GM19468 (cell line): ENCODE data around the gene MGST1.
"Not testable (repeated sequence)": the region's sequence is repeated elsewhere in the genome, so short reads cannot be mapped to it uniquely, and the experiment has no call there.

ENCODE experiments used
- ATAC-seq: cut with Tn5 transposase; IDR thresholded peaks from one replicate; pipeline ENCODE4 v1.9.1; 2021; ENCODE audit warnings: mild to moderate bottlenecking, moderate library complexity, moderate number of reproducible peaks; ENCODE audit not compliant: unreplicated experiment; ENCODE audit errors: extremely low read depth

MGST1 gene

GRCh38 chr12:16349131-16349460, 1.7 kb downstream of the MGST1 start:
- no peak for ATAC-seq

- no peak for ATAC-seq
Measured at GRCh38 chr12:16350682-16351081, 3.2 kb downstream of the MGST1 start.

- no peak for ATAC-seq
Measured at GRCh38 chr12:16352481-16352880, 5.0 kb downstream of the MGST1 start.

- ATAC-seq = no peak
Measured at GRCh38 chr12:16358878-16359277, 11.4 kb downstream of the MGST1 start.

- ATAC-seq = no peak
Measured at GRCh38 chr12:16359512-16360491, 12.4 kb downstream of the MGST1 start.

- no peak for ATAC-seq
Measured at GRCh38 chr12:16361142-16361783, 13.8 kb downstream of the MGST1 start.

GRCh38 chr12:16362550-16362949, 15.1 kb downstream of the MGST1 start:
- no peak for ATAC-seq

- no peak for ATAC-seq
Measured at GRCh38 chr12:16369156-16369555, 21.7 kb downstream of the MGST1 start.

- ATAC-seq = no peak
Measured at GRCh38 chr12:16370096-16370495, 22.7 kb downstream of the MGST1 start.

GRCh38 chr12:16382652-16383312, 35.3 kb downstream of the MGST1 start:
- not testable (repeated sequence) for ATAC-seq

- ATAC-seq = no peak
Measured at GRCh38 chr12:16384732-16385131, 37.3 kb downstream of the MGST1 start.

GRCh38 chr12:16385782-16386646, 38.6 kb downstream of the MGST1 start:
- ATAC-seq = no peak

- no peak for ATAC-seq
Measured at GRCh38 chr12:16387919-16388318, 40.5 kb downstream of the MGST1 start.

GRCh38 chr12:16389594-16389993, 42.1 kb downstream of the MGST1 start:
- no peak for ATAC-seq

GRCh38 chr12:16392846-16393535, 45.5 kb downstream of the MGST1 start:
- no peak for ATAC-seq

- no peak for ATAC-seq
Measured at GRCh38 chr12:16399101-16399500, 51.7 kb downstream of the MGST1 start.

GRCh38 chr12:16401835-16402234, 54.4 kb downstream of the MGST1 start:
- not testable (repeated sequence) for ATAC-seq

- ATAC-seq = no peak
Measured at GRCh38 chr12:16407346-16407745, 59.9 kb downstream of the MGST1 start.
